DMS 273 (cell line): ENCODE results near the gene CTAGE4.
"Not testable (repeated sequence)": the region's sequence is repeated elsewhere in the genome, so short reads cannot be mapped to it uniquely, and the experiment has no call there.

Experiments used
- DNase-seq: peaks from one replicate; lab custom pipeline; 2025; ENCODE audit not compliant: unreplicated experiment; lab: John Stamatoyannopoulos, UW

Gene CTAGE4

GRCh38 chr7:144217200-144217599 lies 33.9 kb downstream of the CTAGE4 start:
- not testable (repeated sequence) for DNase-seq

- not testable (repeated sequence) for DNase-seq
These were observed 35.3 kb downstream of the CTAGE4 start for GRCh38 chr7:144218581-144218980.

- DNase-seq: not testable (repeated sequence)
These were observed 35.9 kb downstream of the CTAGE4 start for GRCh38 chr7:144219149-144219548.

- not testable (repeated sequence) for DNase-seq
These were observed 37.3 kb downstream of the CTAGE4 start for GRCh38 chr7:144220531-144220930.

DNA sequence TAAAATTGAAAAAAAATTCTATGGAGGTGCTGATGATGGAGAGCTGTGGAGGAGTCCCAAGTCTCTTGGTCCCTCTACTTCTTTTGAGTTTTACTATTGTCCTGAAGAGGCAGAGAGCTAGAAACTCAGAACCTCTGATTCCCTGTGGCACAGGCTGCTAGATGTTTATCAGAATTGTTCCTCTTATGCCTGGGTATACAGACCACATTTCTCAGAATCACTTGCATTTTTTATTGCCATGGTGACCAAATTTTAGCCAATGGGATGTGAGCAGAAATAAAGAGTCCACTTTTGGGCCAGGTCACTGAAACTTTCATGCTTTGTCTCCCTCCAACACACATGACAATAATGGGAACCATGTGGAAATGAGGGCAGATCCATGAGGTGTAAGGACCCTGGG lies 40.4 kb downstream of the CTAGE4 start:
- DNase-seq: not testable (repeated sequence)

DNA sequence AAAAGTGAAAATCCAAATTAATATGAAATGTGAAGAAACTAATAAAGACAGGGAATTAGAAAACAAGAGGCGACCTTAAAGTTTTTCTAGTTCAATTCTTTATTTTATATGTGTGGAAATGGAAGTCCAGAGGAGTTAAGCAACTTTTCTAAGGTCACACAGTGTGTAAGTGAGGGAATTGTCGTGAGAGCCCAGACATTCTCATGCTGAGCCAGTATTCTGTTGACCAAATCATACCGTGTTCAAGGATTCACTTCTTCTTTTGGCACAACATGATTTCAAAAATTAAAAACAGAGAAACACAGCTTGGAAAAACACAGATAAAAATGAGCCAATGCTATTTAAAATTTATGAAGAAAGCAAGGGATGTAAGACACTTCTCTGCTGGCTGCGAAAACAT lies 43.6 kb downstream of the CTAGE4 start:
- DNase-seq: not testable (repeated sequence)

GRCh38 chr7:144228810-144229209 lies 45.5 kb downstream of the CTAGE4 start:
- not testable (repeated sequence) for DNase-seq

GRCh38 chr7:144231027-144231426 lies 47.8 kb downstream of the CTAGE4 start:
- DNase-seq: not testable (repeated sequence)

GRCh38 chr7:144233039-144233438 lies 49.8 kb downstream of the CTAGE4 start:
- DNase-seq: not testable (repeated sequence)
